Activated T-cell treated with anti-CD3 and anti-CD28 coated beads, Interleukin-2, amount 50 U/mL, for 1 hour (primary cell): ENCODE measurements around the gene UBE2L5.

Experiments
- DNase-seq: peaks from one replicate; pipeline ENCODE4 v3.0.0-alpha.2; 2020

Gene UBE2L5

DNA sequence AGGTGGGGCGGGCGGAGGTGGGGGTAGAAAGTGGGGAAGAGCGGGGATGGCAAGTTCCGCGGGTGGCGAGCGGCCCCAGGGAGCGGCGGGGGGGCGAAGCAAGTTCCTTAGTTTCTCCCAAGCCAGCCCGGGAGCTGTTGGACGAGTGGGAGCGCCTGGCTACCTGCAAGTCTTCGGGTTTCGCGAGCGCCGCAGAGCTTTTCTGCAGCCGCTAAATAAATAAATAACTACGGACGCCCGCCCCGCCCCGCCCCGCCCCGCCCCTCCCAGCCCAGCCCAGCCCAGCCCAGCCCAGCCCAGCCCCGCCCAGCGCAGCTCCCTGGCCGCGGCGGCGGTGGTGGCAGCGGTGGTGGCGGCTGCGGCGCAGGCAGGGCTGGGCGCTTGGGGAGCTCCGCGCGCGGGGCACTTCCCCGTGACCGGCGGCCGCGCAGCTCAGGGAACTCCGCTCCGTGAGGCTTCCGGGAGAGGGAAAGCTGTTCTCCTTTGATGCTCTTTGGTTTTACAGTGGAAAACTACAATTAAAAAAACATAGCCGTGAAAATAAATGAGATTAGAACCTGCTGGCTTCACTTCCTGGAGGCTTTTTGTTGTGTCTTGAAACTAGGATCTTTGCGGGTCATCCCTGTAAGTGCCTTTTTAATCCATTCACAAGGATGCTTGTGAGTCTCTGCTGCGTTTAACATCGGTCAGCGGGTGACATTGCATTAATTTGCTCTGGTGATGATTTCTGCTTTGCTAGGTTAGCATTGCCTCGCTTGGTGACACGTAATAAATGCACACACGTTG, at the start of gene UBE2L5:
TSS of gene UBE2L5 (plus strand) at position 440 of the 786 bp plus-strand sequence. CDS start 5,498 bp downstream, outside the sequence.
- DNase-seq = peak; percentile 69

DNA sequence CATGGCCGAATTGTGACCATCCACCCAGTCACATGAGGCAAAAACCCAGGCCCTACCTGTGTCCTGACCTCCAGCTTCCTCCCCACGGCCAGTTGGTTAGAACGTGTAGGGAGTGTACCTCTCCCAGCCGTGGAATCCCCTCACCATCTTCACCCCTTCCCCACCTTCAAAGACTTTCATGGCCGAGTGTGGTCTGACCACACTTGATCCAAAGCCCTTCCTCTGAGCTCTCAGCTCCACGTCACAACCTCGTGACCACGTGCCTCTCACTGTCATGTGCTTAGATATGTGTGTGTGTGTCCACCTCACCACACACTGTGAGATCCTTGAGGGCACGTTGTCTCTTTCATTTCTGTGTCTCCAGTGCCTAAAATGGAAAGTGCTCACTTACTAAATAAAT, 48.6 kb upstream of the UBE2L5 start:
- no peak for DNase-seq

- no peak for DNase-seq
Observed at GRCh38 chr13:30375265-30375835, 46.9 kb upstream of the UBE2L5 start.

DNA sequence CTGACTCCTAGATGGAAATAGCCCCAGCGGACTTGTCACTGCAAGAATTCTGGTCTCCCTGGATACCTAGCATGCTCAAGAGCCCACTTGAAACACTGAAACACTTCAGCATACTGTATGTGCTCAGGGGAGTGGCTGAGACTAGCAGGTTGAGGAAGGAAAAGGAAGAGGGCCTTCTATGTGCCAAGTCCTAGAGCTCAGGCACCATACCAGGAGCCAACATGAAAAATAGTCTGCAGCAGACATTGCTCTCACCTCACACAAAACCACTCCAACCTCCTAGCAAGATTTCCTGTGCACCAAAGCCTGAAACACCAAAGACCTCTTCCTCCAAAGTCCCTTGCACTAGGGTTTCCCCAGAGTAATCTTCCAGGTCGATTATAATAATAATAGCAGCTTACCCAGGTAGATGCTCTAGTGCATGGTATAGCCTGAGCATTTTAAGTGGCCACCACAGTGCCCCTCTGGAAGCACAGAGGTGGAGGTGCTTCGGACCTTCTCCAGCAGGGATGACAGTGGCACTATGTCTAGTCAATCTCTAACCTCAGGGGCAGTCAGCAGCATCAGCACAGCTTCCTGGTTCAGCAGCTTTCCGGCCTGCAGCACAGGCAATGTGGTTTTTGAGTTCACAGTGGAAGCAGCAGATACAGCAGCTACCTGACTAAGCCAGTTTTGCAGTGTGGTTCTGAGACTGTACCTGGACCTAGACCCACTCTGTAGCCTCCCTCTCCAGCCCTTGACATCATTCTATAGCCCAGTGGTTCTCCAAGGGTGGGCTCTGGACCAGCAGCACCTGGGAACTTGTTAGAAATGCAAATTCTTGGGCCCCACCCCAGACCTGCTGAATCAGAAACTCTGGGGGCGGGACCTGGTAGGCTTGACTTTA, 45.6 kb upstream of the UBE2L5 start:
- DNase-seq = peak; percentile 70

DNA sequence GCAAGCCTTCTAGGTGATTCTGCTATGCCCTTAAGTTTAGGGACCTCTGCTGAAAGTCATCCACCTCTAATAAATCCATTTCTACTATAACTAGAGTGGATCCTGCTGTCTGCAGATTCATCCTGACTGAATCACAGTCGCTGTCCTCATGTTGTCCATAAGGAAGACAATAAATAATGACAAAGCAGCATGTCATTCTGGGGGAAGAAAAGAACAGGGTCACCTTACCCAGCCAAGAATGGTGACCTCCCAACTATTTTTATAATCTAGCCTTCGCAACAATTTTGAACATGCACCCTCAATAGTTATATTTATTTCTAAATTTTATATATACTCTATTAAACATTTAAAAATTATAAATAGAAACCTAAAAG, 45.0 kb upstream of the UBE2L5 start:
- DNase-seq = no peak

DNA sequence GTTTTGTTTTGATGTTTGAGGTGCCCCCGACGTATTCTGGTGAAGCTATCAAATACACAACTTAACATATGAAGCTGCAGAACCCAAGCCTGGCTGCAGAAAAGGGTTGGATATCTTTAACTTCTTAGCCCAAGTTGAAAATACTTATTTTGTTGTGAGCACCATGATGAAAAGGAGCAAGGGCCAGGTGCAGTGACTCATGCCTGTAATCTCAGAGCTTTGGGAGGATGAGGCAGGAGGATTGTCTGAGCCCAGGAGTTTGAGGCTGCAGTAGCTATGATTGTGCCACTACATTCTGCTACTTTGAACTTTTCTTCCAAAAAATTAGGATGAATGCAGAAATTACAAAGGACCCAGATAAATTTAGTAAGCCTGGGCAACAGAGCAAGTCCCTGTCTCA, 44.1 kb upstream of the UBE2L5 start:
- no peak for DNase-seq

GRCh38 chr13:30381049-30381448, 41.2 kb upstream of the UBE2L5 start:
- no peak for DNase-seq

GRCh38 chr13:30382836-30383525, 39.3 kb upstream of the UBE2L5 start:
- no peak for DNase-seq

DNA sequence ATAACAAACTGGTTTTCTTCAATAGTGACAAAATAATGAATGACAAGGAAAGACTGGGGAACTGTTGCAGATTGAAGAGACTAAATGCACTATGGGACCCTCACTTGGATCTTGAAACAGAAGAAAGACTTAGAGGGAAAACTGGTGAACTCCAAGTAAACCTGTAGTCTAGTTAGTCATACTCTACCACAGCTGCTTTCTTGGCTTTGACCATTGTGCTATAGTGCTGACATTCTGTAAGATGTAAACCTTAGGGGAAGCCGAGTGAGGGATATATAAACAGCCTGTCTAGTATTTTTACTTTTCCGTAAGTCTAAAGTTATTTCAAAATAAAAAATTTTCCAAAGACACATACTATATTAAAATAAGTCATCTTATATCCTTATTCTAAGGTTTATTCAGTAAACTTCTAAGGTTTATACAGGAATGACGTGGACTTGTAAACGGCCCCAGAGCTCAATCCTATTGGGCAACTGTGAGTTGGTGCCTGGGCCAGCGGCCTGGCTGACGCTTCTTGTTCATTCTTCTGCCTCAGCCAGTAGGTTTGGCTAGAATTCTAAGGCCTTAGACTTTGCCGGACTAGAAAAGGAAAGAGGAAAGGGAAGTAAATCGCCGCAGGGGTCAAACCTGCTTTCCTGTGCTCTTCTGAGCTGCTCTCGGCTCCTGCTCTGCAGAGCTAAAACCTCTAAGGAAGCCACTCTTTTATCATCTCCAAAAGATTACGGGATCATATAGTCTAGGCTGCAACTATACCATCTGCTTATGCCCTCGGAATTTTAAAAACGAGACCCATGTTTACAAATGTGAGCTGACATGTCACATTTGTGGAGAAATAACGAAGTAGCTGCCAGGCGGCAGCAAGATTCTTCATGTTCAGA, 33.6 kb upstream of the UBE2L5 start:
- DNase-seq = no peak

GRCh38 chr13:30391956-30392680, 30.2 kb upstream of the UBE2L5 start:
- DNase-seq = no peak

DNA sequence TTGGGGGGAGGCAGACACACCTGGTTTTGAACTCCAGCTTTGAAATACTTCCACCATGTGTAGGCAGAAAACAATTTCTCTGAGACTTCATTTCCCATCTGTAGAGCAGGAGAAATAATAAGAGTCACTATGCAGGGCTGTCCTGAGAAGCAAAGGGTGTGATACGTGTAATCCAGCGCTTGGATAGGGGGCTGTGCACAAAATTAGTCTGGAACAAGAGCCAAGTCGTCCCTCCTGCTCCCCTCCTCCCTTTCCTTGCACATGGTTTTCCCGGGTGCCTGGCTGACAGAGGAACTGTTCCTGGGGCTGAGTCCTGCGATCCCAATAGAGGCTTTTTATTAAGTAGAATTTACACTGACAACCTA, 29.6 kb upstream of the UBE2L5 start:
- DNase-seq = no peak

DNA sequence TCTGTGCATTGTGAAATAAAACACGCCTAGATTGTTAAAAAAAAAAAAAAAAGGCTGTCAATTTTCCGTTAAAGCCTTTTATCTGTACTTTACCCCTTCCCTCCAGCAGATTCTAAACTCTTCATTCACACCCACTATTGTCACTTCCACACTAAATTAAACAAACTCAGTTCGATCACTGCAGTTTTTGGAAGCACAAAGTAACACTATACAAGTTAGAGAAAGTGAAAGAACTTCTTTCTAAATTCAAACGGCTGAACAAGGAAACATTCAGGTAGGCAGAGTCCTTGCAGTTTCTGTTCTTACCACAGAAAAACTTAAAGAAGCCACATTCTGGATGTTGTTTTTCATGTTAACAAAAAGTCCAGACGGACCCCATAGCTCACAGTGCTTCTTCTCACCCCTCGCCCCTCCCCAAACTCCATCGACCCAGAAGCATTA, 27.5 kb upstream of the UBE2L5 start:
- no peak for DNase-seq

GRCh38 chr13:30395192-30396158, 26.8 kb upstream of the UBE2L5 start:
- DNase-seq = peak; percentile 67

GRCh38 chr13:30396434-30397075, 25.7 kb upstream of the UBE2L5 start:
- peak; percentile 28 for DNase-seq

DNA sequence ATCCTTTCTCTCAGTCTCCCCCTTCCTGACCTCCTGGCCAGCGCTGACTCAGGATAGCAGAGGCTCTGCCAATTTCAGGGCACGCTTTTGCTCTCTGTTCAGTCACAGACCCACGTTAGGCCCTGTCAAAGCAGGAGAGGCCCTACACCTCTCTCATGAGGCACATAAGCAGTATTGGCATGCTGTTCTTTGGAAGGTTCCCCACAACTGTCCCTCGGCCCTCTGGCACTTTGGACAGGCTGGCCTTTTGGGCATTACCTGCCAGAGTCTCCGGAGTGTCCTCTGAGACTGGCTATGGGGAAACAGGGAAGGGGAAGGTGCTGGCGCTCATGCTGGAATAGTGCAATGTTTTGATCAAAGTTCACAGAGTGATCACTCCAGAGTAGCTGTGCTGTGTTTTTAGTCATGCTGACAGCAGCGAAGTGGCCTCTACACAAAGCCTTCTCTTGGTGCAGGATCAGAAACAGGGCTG, 23.7 kb upstream of the UBE2L5 start:
- DNase-seq = no peak

DNA sequence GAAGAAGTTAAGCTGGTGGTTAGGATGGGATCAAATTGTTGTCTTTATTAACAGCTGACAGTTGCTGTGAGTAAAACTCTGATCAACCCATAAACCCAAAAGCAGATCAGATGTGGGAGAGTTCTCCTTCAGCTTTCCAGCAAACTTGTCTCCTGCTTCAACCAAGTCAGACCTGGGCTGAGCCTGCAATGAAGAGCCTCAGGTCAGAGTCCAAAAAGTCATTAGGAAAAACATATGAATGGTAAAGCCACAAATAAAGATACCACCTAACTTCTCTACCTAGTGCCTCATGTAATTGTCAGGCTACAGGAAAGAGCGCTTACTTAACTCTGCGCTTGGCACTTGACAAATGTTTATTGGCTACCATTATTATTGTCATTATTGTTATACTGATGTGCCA, 21.9 kb upstream of the UBE2L5 start:
- DNase-seq = no peak

- DNase-seq = no peak
Observed at GRCh38 chr13:30401347-30401746, 20.9 kb upstream of the UBE2L5 start.

GRCh38 chr13:30403456-30403855, 18.8 kb upstream of the UBE2L5 start:
- no peak for DNase-seq

- no peak for DNase-seq
Observed at GRCh38 chr13:30404207-30404606, 18.1 kb upstream of the UBE2L5 start.
